Measurements from ENCODE around the gene SIGLEC12.
"Not testable (repeated sequence)": the region's sequence is repeated elsewhere in the genome, so short reads cannot be mapped to it uniquely, and the experiment has no call there.

The SIGLEC12 gene

GRCh38 chr19:51521781-51522180 is 20.2 kb upstream of the SIGLEC12 start:
- no peak for FAIRE-seq

- FAIRE-seq, result no peak
Observed at GRCh38 chr19:51521357-51521756, 19.8 kb upstream of the SIGLEC12 start.

GRCh38 chr19:51520728-51521127 is 19.1 kb upstream of the SIGLEC12 start:
- FAIRE-seq, result no peak

- FAIRE-seq, result peak; percentile 25
Observed at GRCh38 chr19:51514866-51515481, 13.4 kb upstream of the SIGLEC12 start.

- FAIRE-seq, result no peak
Observed at GRCh38 chr19:51513968-51514367, 12.4 kb upstream of the SIGLEC12 start.

GRCh38 chr19:51511353-51511752 is 9.8 kb upstream of the SIGLEC12 start:
- FAIRE-seq, result no peak

- FAIRE-seq, result no peak
Observed at GRCh38 chr19:51509823-51510660, 8.4 kb upstream of the SIGLEC12 start.

GRCh38 chr19:51508059-51508733 is 6.6 kb upstream of the SIGLEC12 start:
- FAIRE-seq, result no peak

- no peak for FAIRE-seq
Observed at GRCh38 chr19:51507640-51508058, 6.0 kb upstream of the SIGLEC12 start.

- no peak for FAIRE-seq
Observed at GRCh38 chr19:51507192-51507591, 5.6 kb upstream of the SIGLEC12 start.

GRCh38 chr19:51505904-51506303 is 4.3 kb upstream of the SIGLEC12 start:
- FAIRE-seq, result no peak

GRCh38 chr19:51503896-51504295 is 2.3 kb upstream of the SIGLEC12 start:
- FAIRE-seq, result no peak

- FAIRE-seq, result no peak
Observed at GRCh38 chr19:51503286-51503817, 1.8 kb upstream of the SIGLEC12 start.

GRCh38 chr19:51500931-51501330 is 669 bp downstream of the SIGLEC12 start:
- not testable (repeated sequence) for FAIRE-seq

- no peak for FAIRE-seq
Observed at GRCh38 chr19:51497666-51498065, 3.9 kb downstream of the SIGLEC12 start.

- no peak for FAIRE-seq
Observed at GRCh38 chr19:51493776-51494175, 7.8 kb downstream of the SIGLEC12 start.

GRCh38 chr19:51491586-51491985 is 10.0 kb downstream of the SIGLEC12 start:
- FAIRE-seq, result no peak

- FAIRE-seq, result no peak
Observed at GRCh38 chr19:51490676-51491075, 10.9 kb downstream of the SIGLEC12 start.

- FAIRE-seq, result no peak
Observed at GRCh38 chr19:51489113-51489512, 12.5 kb downstream of the SIGLEC12 start.

GRCh38 chr19:51488491-51488890 is 13.1 kb downstream of the SIGLEC12 start:
- FAIRE-seq, result no peak

GRCh38 chr19:51485960-51486660 is 15.5 kb downstream of the SIGLEC12 start:
- no peak for FAIRE-seq

GRCh38 chr19:51480590-51480989 is 21.0 kb downstream of the SIGLEC12 start:
- FAIRE-seq, result no peak
